ENCODE results near the gene PLEKHG1. TPM values are rescaled to one million over a fixed set of nuclear protein-coding genes. Genes with fewer than 3 reads are reported as not detected.

The PLEKHG1 gene
- total and polyA plus RNA-seq, 2 donors (not counting 1 experiment from before 2014, with no cell fraction given), result 66.2 to 450 TPM

DNA sequence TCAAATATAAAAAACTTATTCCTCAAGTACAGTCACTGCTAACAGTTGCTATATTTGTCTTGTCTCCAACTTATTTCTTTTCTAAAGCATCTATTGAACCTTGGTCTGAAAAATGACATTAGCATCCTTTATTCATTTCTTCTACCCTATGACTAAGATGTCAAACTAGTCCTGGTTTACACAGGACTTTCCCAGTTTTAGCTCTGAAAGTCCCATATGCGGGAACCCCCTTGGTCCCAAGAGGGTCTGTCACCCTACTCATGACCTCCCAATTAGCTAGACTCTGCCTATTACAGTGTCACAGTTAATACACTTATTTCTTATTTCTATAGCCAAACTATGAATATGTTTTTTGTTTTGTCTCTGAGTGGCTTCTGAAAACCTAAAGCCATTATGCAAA lies 37.1 kb downstream of the PLEKHG1 start:
- peak overlapping the region; percentile 91 to 94 for H3K27ac ChIP-seq (ENCODE audit: low read length in 2 of 2)
- H3K79me2 ChIP-seq (ENCODE audit: control insufficient read depth, insufficient read depth, low read length), result peaks cover 91% of the 10 kb centered on the region
- Mint-ChIP-seq H3K4me1 (peaks cover 86% of the 10 kb centered on the region), H3K9me3 (ENCODE audit: insufficient read depth) (no peaks in the 10 kb centered on the region), H3K27me3 (no peaks in the 10 kb centered on the region), H3K4me3 (peak overlapping the region; percentile 98), H3K27ac (peak overlapping the region; percentile 84)
- H4K20me1 ChIP-seq (ENCODE audit: control insufficient read depth, insufficient read depth, low read length, poor library complexity, severe bottlenecking), result no peaks in the 10 kb centered on the region
- H3K4me2 ChIP-seq (replicated peaks; ENCODE audit: low read depth, low read length, poor library complexity, severe bottlenecking), result peak overlapping the region; percentile 77
- intact Hi-C loops (cut with micrococcal nuclease), result loop anchor here (5.0 to 10.0 kb wide), 2 partner anchors 105 to 178 kb away; no protein-coding TSS in a partner anchor
- no peak overlapping the region for H2AFZ ChIP-seq (ENCODE audit: insufficient read depth, low read depth, low read length, poor library complexity, severe bottlenecking)
- ChIA-PET CTCF (interaction anchor here (0.9 to 6.6 kb wide), 5 partner anchors 13 to 218 kb away, joined by 3 to 77 read pairs (median 5); partner anchors contain the start of gene PLEKHG1), POLR2A (interaction anchor here (0.5 to 9.2 kb wide), 3 partner anchors 14 to 177 kb away, joined by 4 to 84 read pairs (median 6); partner anchors contain the start of gene PLEKHG1)
- peak overlapping the region in 1 of 5 experiments; percentile 75 for H3K4me3 ChIP-seq (ENCODE audit: control extremely low read depth in 1 of 5, extremely low read depth in 1 of 5, insufficient read depth in 1 of 5, low read depth in 2 of 5, low read length in 4 of 5)
- peaks cover 74 to 80% of the 10 kb centered on the region in 2 donors for H3K4me1 ChIP-seq (ENCODE audit: control insufficient read depth in 2 of 2, insufficient read depth in 2 of 2, low read length in 2 of 2)
- TF ChIP-seq EZH2 (IDR thresholded peaks at IDR 0.05; ENCODE audit: borderline replicate concordance, insufficient read depth, low read depth, low read length, poor library complexity, severe bottlenecking), result no peak
- TF ChIP-seq, protein P1, sequence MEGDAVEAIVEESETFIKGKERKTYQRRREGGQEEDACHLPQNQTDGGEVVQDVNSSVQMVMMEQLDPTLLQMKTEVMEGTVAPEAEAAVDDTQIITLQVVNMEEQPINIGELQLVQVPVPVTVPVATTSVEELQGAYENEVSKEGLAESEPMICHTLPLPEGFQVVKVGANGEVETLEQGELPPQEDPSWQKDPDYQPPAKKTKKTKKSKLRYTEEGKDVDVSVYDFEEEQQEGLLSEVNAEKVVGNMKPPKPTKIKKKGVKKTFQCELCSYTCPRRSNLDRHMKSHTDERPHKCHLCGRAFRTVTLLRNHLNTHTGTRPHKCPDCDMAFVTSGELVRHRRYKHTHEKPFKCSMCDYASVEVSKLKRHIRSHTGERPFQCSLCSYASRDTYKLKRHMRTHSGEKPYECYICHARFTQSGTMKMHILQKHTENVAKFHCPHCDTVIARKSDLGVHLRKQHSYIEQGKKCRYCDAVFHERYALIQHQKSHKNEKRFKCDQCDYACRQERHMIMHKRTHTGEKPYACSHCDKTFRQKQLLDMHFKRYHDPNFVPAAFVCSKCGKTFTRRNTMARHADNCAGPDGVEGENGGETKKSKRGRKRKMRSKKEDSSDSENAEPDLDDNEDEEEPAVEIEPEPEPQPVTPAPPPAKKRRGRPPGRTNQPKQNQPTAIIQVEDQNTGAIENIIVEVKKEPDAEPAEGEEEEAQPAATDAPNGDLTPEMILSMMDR (IDR thresholded peaks at IDR 0.05), result no peak
- WGBS (ENCODE audit: insufficient coverage), result 44% methylated on average over 1 of the region's 1 CpG
- peaks cover 10 to 19% of the 10 kb centered on the region in 2 experiments for H3K36me3 ChIP-seq (replicated peaks in 1 of 2; ENCODE audit: control extremely low read depth in 1 of 2, control insufficient read depth in 1 of 2, extremely low read depth in 1 of 2, insufficient read depth in 2 of 2, low read length in 1 of 2)
- no peaks in the 10 kb centered on the region for H3K9me3 ChIP-seq (ENCODE audit: control extremely low read depth in 1 of 3, control insufficient read depth in 2 of 3, insufficient read depth in 1 of 3, low read length in 2 of 3)
- peak overlapping the region; percentile 79 for H3K9ac ChIP-seq (ENCODE audit: low read length)
- no peaks in the 10 kb centered on the region for H3K27me3 ChIP-seq (replicated peaks in 1 of 4; ENCODE audit: control extremely low read depth in 1 of 4, control insufficient read depth in 3 of 4, insufficient read depth in 4 of 4, low read length in 3 of 4)
- DNase-seq (peak; percentile 76), ATAC-seq (ENCODE audit: low read depth) (peak; percentile 36)

DNA sequence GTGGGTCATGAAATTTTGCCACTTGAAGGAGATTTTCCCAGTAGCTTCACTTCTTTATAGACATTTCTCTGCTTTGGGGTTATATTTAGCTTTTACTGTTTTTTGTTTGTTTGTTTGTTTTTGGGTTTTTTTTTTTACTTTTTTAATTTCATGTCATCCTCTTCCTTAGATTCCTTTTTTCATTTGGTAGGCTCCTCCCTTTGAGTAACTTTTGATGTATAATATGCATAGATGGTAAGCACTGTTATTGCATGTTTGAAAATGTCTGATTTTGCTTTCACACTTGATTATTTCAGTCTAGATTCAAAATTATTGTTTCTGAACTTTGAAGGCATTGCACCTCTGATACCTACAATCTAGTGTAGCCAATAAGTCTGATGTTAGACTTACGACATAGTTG lies 37.6 kb downstream of the PLEKHG1 start:
- Mint-ChIP-seq H3K4me3 (peak overlapping the region; percentile 98), H3K4me1 (peaks cover 85% of the 10 kb centered on the region), H3K27ac (peak overlapping the region; percentile 84), H3K27me3 (no peaks in the 10 kb centered on the region), H3K9me3 (ENCODE audit: insufficient read depth) (no peaks in the 10 kb centered on the region)
- Histone ChIP-seq H2AFZ (ENCODE audit: insufficient read depth, low read depth, low read length, poor library complexity, severe bottlenecking) (no peak overlapping the region), H4K20me1 (ENCODE audit: control insufficient read depth, insufficient read depth, low read length, poor library complexity, severe bottlenecking) (no peaks in the 10 kb centered on the region), H3K4me1 (ENCODE audit: control insufficient read depth in 2 of 2, insufficient read depth in 2 of 2, low read length in 2 of 2) (peaks cover 73 to 80% of the 10 kb centered on the region in 2 donors), H3K9ac (ENCODE audit: low read length) (peak overlapping the region; percentile 79), H3K4me3 (ENCODE audit: control extremely low read depth in 1 of 5, extremely low read depth in 1 of 5, insufficient read depth in 1 of 5, low read depth in 2 of 5, low read length in 4 of 5) (peak overlapping the region in 1 of 5 experiments; percentile 75), H3K79me2 (ENCODE audit: control insufficient read depth, insufficient read depth, low read length) (peaks cover 90% of the 10 kb centered on the region), H3K36me3 (replicated peaks in 1 of 2; ENCODE audit: control extremely low read depth in 1 of 2, control insufficient read depth in 1 of 2, extremely low read depth in 1 of 2, insufficient read depth in 2 of 2, low read length in 1 of 2) (peaks cover 10 to 19% of the 10 kb centered on the region in 2 experiments), H3K27ac (ENCODE audit: low read length in 2 of 2) (peak overlapping the region; percentile 91 to 94), H3K9me3 (ENCODE audit: control extremely low read depth in 1 of 3, control insufficient read depth in 2 of 3, insufficient read depth in 1 of 3, low read length in 2 of 3) (no peaks in the 10 kb centered on the region), H3K4me2 (replicated peaks; ENCODE audit: low read depth, low read length, poor library complexity, severe bottlenecking) (peak overlapping the region; percentile 77), H3K27me3 (replicated peaks in 1 of 4; ENCODE audit: control extremely low read depth in 1 of 4, control insufficient read depth in 3 of 4, insufficient read depth in 4 of 4, low read length in 3 of 4) (no peaks in the 10 kb centered on the region)
- ChIA-PET POLR2A (interaction anchor here (9.2 kb wide), 1 partner anchor 36 kb away, joined by 84 read pairs; the partner anchor contains the start of gene PLEKHG1), CTCF (interaction anchor here (0.9 to 6.6 kb wide), 6 partner anchors 14 to 219 kb away, joined by 3 to 77 read pairs (median 4); partner anchors contain the start of gene PLEKHG1)
- intact Hi-C loops (cut with micrococcal nuclease), result loop anchor here (5.0 to 10.0 kb wide), 2 partner anchors 105 to 178 kb away; no protein-coding TSS in a partner anchor
- no peak for ATAC-seq (ENCODE audit: low read depth)
- TF ChIP-seq, protein P1 (IDR thresholded peaks at IDR 0.05), result no peak
- TF ChIP-seq EZH2 (IDR thresholded peaks at IDR 0.05; ENCODE audit: borderline replicate concordance, insufficient read depth, low read depth, low read length, poor library complexity, severe bottlenecking), result no peak
- no peak for DNase-seq
- whole genome bisulfite sequencing (ENCODE audit: insufficient coverage), result no CpG with 5 or more reads among the region's 1 CpG
